Trophoblast cell (in vitro differentiated cells and primary cell): Measurements from ENCODE around the gene ZNF45.
A peak's percentile ranks its signal among the peaks of the same experiment; 100 is the strongest.

Source experiments
- DNase-seq, 2 donors: peaks; one replicate each; pipeline ENCODE4 v3.0.0-alpha.2; 2016
- H2AFZ ChIP-seq: 2 replicates; pipeline ENCODE4 v1.6.1; 2013; ENCODE audit warnings: low read length, moderate library complexity, mild to moderate bottlenecking; ENCODE audit not compliant: insufficient read depth, poor library complexity
- H2AK5ac ChIP-seq: 2 replicates; pipeline ENCODE4 v1.6.1; 2013; ENCODE audit warnings: mild to moderate bottlenecking, low read length
- H2BK120ac ChIP-seq: 2 replicates; pipeline ENCODE4 v1.6.1; 2013; ENCODE audit warnings: low read length, mild to moderate bottlenecking, moderate library complexity; ENCODE audit not compliant: insufficient read depth, poor library complexity
- H2BK12ac ChIP-seq: 2 replicates; pipeline ENCODE4 v1.6.1; 2013; ENCODE audit warnings: mild to moderate bottlenecking, low read length, moderate library complexity
- H2BK5ac ChIP-seq: 2 replicates; pipeline ENCODE4 v1.6.1; 2013; ENCODE audit warnings: low read length, low read depth, moderate library complexity, mild to moderate bottlenecking; ENCODE audit not compliant: poor library complexity
- H3K14ac ChIP-seq: 2 replicates; pipeline ENCODE4 v1.6.1; 2013; ENCODE audit warnings: mild to moderate bottlenecking, low read length
- H3K18ac ChIP-seq: 2 replicates; pipeline ENCODE4 v1.6.1; 2013; ENCODE audit warnings: mild to moderate bottlenecking, low read length
- H3K23ac ChIP-seq: 2 replicates; pipeline ENCODE4 v1.6.1; 2013; ENCODE audit warnings: low read length
- H3K27ac ChIP-seq: 2 replicates; pipeline ENCODE4 v1.5.1; 2013; ENCODE audit warnings: low read depth, mild to moderate bottlenecking, inconsistent platforms, low read length, moderate library complexity
- H3K27me3 ChIP-seq: 2 replicates; pipeline ENCODE4 v1.6.1; 2013; ENCODE audit warnings: inconsistent platforms, mild to moderate bottlenecking, low read length, moderate library complexity; ENCODE audit not compliant: insufficient read depth
- H3K36me3 ChIP-seq, 2 experiments: 1 replicate in 1 of 2; 2 replicates in 1 of 2; pipeline ENCODE4 v1.6.1; 2013; ENCODE audit warnings: low read length in 2 of 2, mild to moderate bottlenecking in 2 of 2, moderate library complexity in 1 of 2; ENCODE audit not compliant: insufficient read depth in 2 of 2, control insufficient read depth in 1 of 2
- H3K4ac ChIP-seq: 2 replicates; pipeline ENCODE4 v1.6.1; 2013; ENCODE audit warnings: low read depth, mild to moderate bottlenecking, low read length, moderate library complexity
- H3K4me1 ChIP-seq, 2 experiments: 1 replicate in 1 of 2; 2 replicates in 1 of 2; pipeline ENCODE4 v1.6.1; 2013; ENCODE audit warnings: low read length in 2 of 2, mild to moderate bottlenecking in 2 of 2, moderate library complexity in 1 of 2; ENCODE audit not compliant: insufficient read depth in 2 of 2, control insufficient read depth in 1 of 2
- H3K4me2 ChIP-seq: 2 replicates; pipeline ENCODE4 v1.6.1; 2013; ENCODE audit warnings: inconsistent platforms, mild to moderate bottlenecking, low read length, moderate library complexity
- H3K4me3 ChIP-seq: 2 replicates; pipeline ENCODE4 v1.5.1; 2013; ENCODE audit warnings: mild to moderate bottlenecking, low read depth, low read length, inconsistent platforms
- H3K79me1 ChIP-seq: one replicate; pipeline ENCODE4 v1.6.1; 2013; ENCODE audit warnings: low read length
- H3K79me2 ChIP-seq: 2 replicates; pipeline ENCODE4 v1.6.1; 2013; ENCODE audit warnings: low read length, mild to moderate bottlenecking; ENCODE audit not compliant: control insufficient read depth, insufficient read depth, poor library complexity
- H3K9ac ChIP-seq: 2 replicates; pipeline ENCODE4 v1.6.1; 2013; ENCODE audit warnings: mild to moderate bottlenecking, low read length
- H3K9me3 ChIP-seq: 2 replicates; pipeline ENCODE4 v1.6.1; 2013; ENCODE audit warnings: low read depth, mild to moderate bottlenecking, control low read depth, inconsistent platforms, low read length; ENCODE audit not compliant: insufficient read depth
- H4K12ac ChIP-seq: 2 replicates; pipeline ENCODE4 v1.6.1; 2013; ENCODE audit warnings: low read depth, mild to moderate bottlenecking, low read length, moderate library complexity
- H4K8ac ChIP-seq: 2 replicates; pipeline ENCODE4 v1.6.1; 2013; ENCODE audit warnings: low read depth, mild to moderate bottlenecking, low read length, moderate library complexity
- H4K91ac ChIP-seq: one replicate; pipeline ENCODE4 v1.6.1; 2013; ENCODE audit warnings: low read depth, mild to moderate bottlenecking, low read length, moderate library complexity
- WGBS: extraction: QIAGEN DNeasy Blood & Tissue Kit; methylation state at CpG from one replicate; pipeline ENCODE4 v1.1.7; 2013; ENCODE audit warnings: missing lambda C conversion rate; ENCODE audit not compliant: insufficient read length, insufficient coverage; ENCODE audit errors: extremely low coverage; 5-methylcytosine and 5-hydroxymethylcytosine counted together

Gene ZNF45

GRCh38 chr19:43905897-43906296 lies 29.2 kb downstream of the ZNF45 start:
- WGBS: no CpG with 5 or more reads among the region's 5 CpGs
- no peak overlapping the region for H3K4ac ChIP-seq

GRCh38 chr19:43902399-43902798 lies 32.7 kb downstream of the ZNF45 start:
- Histone ChIP-seq H3K79me2 (no peaks in the 10 kb centered on the region), H3K4me2 (no peak overlapping the region), H3K14ac (no peak overlapping the region), H3K36me3 (no peaks in the 10 kb centered on the region), H2BK5ac (no peak overlapping the region), H3K27ac (no peak overlapping the region), H2BK12ac (no peak overlapping the region), H2AK5ac (no peak overlapping the region), H3K79me1 (peaks cover 2% of the 10 kb centered on the region), H4K91ac (no peak overlapping the region), H3K27me3 (no peaks in the 10 kb centered on the region), H2AFZ (no peak overlapping the region), H3K4me1 (peaks cover 0 to 8% of the 10 kb centered on the region in 2 experiments), H3K23ac (no peak overlapping the region), H3K4me3 (no peak overlapping the region), H3K9me3 (peaks cover 7% of the 10 kb centered on the region), H4K12ac (no peak overlapping the region), H4K8ac (no peak overlapping the region), H2BK120ac (no peak overlapping the region), H3K18ac (no peak overlapping the region), H3K4ac (no peak overlapping the region), H3K9ac (no peak overlapping the region)
- no peak for DNase-seq
- WGBS: no CpG with 5 or more reads among the region's 4 CpGs

More at GRCh38 chr19:43905897-43906296, 29.2 kb downstream of the ZNF45 start:
- Histone ChIP-seq H3K79me1 (peaks cover 2% of the 10 kb centered on the region), H3K4me2 (no peak overlapping the region), H4K8ac (no peak overlapping the region), H3K9me3 (peaks cover 7% of the 10 kb centered on the region), H3K9ac (no peak overlapping the region), H3K4me3 (no peak overlapping the region), H2AFZ (no peak overlapping the region), H2AK5ac (no peak overlapping the region), H3K27ac (no peak overlapping the region), H3K79me2 (no peaks in the 10 kb centered on the region), H3K27me3 (no peaks in the 10 kb centered on the region), H3K4me1 (peaks cover 0 to 8% of the 10 kb centered on the region in 2 experiments), H4K12ac (no peak overlapping the region), H3K18ac (no peak overlapping the region), H3K23ac (no peak overlapping the region), H2BK12ac (no peak overlapping the region), H2BK5ac (no peak overlapping the region), H2BK120ac (no peak overlapping the region), H4K91ac (no peak overlapping the region), H3K14ac (no peak overlapping the region), H3K36me3 (no peaks in the 10 kb centered on the region)
- DNase-seq: no peak

GRCh38 chr19:43901395-43902390 lies 33.4 kb downstream of the ZNF45 start:
- no peak overlapping the region for H3K23ac ChIP-seq
- no peak overlapping the region for H3K27ac ChIP-seq
- H4K91ac ChIP-seq: no peak overlapping the region
- peak overlapping the region; percentile 60 for H3K4me2 ChIP-seq
- peak; percentile 76 to 86 for DNase-seq
- H3K79me2 ChIP-seq: no peaks in the 10 kb centered on the region
- H3K4ac ChIP-seq: no peak overlapping the region
- peak overlapping the region; percentile 72 for H4K8ac ChIP-seq
- H3K9me3 ChIP-seq: peaks cover 7% of the 10 kb centered on the region
- peak overlapping the region; percentile 80 for H3K4me3 ChIP-seq
- peaks cover 2% of the 10 kb centered on the region for H3K79me1 ChIP-seq
- no peak overlapping the region for H3K18ac ChIP-seq
- no peaks in the 10 kb centered on the region for H3K36me3 ChIP-seq
- no peaks in the 10 kb centered on the region for H3K27me3 ChIP-seq
- no CpG with 5 or more reads among the region's 39 CpGs for WGBS
- H2AK5ac ChIP-seq: no peak overlapping the region
- H2BK12ac ChIP-seq: no peak overlapping the region
- H3K9ac ChIP-seq: peak overlapping the region; percentile 52
- H2AFZ ChIP-seq: peak overlapping the region; percentile 61
- peaks cover 0 to 8% of the 10 kb centered on the region in 2 experiments for H3K4me1 ChIP-seq
- H4K12ac ChIP-seq: peak overlapping the region; percentile 15
- H2BK120ac ChIP-seq: no peak overlapping the region
- no peak overlapping the region for H3K14ac ChIP-seq
- H2BK5ac ChIP-seq: no peak overlapping the region

- no peak overlapping the region for H2BK12ac ChIP-seq
- H3K18ac ChIP-seq: no peak overlapping the region
- H3K9me3 ChIP-seq: no peaks in the 10 kb centered on the region
- no peaks in the 10 kb centered on the region for H3K27me3 ChIP-seq
- no peak for DNase-seq
- no peak overlapping the region for H3K4ac ChIP-seq
- no peak overlapping the region for H4K91ac ChIP-seq
- no peak overlapping the region for H4K8ac ChIP-seq
- H3K27ac ChIP-seq: no peak overlapping the region
- H3K4me3 ChIP-seq: no peak overlapping the region
- no peak overlapping the region for H4K12ac ChIP-seq
- H3K79me1 ChIP-seq: no peaks in the 10 kb centered on the region
- H3K79me2 ChIP-seq: no peaks in the 10 kb centered on the region
- no CpG with 5 or more reads among the region's 2 CpGs for WGBS
- H3K4me1 ChIP-seq: peaks cover 0 to under 1% of the 10 kb centered on the region in 2 experiments
- H3K36me3 ChIP-seq: no peaks in the 10 kb centered on the region
- no peak overlapping the region for H3K14ac ChIP-seq
- no peak overlapping the region for H3K4me2 ChIP-seq
- no peak overlapping the region for H2BK5ac ChIP-seq
- no peak overlapping the region for H2AK5ac ChIP-seq
- no peak overlapping the region for H3K23ac ChIP-seq
- no peak overlapping the region for H2AFZ ChIP-seq
- H2BK120ac ChIP-seq: no peak overlapping the region
- H3K9ac ChIP-seq: no peak overlapping the region
Observed at GRCh38 chr19:43895727-43896308, 39.3 kb downstream of the ZNF45 start.
